CD4-positive, alpha-beta T cell treated with Interleukin-12 subunit alpha and Interleukin-12 subunit beta, for 1 hour (primary cell): ENCODE data around the gene SH2D7.

ENCODE experiments used
- DNase-seq: peaks from one replicate; pipeline ENCODE4 v3.0.0-alpha.2; 2020

Gene SH2D7

DNA sequence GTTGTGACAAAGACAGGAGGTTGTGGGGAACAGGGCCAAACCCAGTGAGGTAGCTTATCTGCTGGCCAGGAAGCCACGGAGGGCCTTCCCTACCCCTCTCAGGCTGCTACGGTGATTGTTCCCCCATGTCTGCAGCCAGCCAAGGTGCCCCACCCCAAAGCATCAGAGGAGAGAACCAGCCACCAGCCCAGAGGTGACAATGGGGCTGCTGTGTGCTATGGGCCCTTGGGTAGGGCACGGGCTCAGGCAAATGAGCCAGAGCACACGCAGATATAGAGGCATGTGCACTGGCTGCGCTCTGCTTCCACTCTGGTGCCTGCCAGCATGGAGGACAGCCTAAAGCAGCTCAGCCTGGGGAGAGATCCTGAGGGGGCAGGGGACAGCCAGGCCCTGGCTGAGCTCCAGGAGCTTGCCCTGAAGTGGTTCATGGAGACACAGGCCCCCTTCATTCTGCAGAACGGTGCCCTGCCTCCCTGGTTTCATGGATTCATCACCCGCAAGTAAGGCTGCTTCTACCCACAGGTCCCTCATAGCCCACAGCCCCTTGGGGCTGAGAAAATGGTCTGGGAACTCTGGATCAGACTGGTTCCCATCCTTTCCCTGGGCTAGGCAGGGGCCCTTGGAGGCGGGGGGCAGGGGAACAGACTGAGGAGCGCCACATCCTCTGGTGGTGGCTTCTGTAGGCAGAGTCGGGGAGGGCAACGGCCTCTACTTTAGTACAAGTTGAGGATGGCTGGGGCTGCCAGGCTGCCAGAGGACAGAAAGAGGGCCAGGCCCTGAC lies at the start of gene SH2D7:
TSS of gene SH2D7 (plus strand) at position 301 of the 781 bp plus-strand sequence. CDS start at position 325, 24 bp downstream.
- DNase-seq: no peak

DNA sequence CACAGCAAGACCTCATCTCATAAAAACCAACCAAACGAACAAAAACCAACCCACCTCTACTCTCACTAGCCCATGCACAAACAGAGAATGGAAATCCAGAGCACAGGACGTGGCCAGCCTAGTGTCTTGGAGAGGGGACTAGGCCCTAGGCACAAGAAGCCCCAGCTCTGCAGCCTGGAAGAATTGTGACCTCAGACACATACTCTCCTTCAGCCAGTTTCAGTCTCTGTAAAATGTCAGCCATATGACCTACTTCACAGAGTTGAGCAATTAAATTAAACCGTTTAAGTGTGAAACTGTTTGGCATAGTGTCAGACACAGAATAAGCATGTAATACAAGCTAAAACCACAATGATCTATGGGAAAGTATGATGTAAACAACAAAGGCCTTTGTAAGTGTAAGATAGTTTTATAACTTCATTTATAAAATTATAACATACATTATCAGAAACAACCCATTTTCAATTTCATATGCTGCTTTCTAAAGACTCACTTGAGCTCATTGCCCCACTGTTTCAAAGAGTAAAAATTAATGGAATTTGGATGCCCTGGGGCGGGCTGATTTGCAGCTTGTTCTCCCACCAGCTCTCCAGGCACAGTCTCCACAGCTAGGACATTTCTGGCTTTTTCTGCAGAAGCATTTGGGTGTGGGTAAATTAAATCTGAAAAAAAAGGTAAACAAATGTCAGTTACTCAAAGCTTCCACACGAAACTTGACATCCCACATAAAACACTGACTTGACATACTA lies 47.8 kb upstream of the SH2D7 start:
- peak; percentile 54 for DNase-seq

DNA sequence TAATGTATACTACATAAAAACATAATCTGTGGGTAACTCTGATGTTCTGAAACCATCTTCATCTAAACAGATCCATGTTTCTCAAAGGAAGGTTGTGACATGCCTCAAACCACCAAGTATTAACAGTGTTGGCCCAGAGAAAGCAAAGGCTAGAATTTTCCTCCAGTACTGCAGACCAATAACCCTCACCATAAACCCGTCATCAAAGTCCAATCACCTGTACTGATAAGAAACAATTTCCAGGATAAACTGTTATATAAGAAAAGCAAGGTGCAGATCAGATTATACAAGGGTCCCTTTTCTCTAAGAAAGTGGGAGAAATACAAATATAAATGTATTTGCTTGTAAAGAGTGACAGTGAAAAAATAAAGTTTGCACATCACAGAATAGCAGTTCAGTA lies 47.2 kb upstream of the SH2D7 start:
- no peak for DNase-seq

DNA sequence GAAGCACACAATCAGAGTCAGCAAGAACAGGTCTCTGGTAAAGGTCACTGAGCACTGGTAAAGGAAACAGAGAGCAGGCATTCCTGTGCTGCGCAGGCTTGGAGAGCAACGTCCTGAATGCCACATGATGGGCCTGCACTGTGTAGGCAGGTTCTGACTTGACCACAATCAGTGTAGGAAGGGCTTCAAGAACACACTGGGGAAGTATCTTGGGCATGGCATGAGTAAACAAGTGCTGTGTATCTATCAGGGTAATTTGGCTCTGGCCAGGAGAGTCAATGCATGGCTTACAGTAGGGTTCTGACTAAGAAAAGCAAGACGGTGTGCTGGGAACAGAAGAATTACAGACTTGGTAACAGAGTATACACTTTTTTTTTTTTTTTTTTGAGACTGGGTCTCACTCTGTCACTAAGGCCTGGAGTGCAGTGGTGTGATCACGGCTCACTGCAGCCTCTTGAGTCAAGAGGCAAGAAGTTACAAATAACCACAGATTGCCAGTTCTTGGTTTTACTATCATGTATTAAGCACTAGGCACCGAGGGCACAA lies 45.5 kb upstream of the SH2D7 start:
- DNase-seq: peak; percentile 51

DNA sequence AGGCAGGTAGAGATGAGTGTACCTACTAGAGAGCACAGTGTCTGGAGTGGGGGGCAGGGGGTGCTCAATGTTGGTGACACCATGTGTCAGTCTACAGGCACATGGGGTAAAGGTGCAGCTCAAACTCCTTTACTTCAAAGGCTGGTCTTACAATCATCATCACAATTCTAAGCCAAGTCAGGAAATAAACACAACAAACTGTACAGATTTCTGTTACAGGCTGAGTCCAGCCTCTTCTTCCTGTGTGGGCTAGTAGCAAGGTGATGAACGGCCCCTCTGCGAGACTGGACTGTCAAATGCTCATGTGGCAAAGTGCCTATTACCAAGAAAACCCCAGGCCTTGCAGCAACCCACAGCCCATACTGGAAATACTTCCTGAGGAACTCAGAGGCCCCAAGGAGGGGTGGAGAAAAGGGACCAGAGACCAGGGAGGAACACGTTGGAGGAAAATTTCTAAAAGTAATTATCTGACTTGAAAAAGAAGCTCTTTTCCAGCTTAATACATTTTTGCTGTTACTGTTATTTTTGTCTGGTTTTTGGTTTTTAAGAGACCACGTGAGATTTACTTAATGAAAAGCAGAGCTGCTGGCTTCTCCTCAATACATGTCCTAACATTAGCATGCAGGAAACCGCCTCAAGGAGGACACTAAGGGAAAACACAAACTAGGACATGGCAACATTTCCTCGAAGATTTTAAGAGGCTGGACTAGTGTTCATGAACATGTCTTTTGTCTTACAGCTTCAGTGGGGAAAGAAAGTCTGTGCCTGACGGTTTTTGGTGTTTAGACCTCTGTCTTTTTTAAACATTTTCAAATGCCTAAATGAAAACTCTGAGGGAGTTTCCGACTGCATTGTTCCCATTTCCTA lies 44.4 kb upstream of the SH2D7 start:
- DNase-seq: peak; percentile 49

DNA sequence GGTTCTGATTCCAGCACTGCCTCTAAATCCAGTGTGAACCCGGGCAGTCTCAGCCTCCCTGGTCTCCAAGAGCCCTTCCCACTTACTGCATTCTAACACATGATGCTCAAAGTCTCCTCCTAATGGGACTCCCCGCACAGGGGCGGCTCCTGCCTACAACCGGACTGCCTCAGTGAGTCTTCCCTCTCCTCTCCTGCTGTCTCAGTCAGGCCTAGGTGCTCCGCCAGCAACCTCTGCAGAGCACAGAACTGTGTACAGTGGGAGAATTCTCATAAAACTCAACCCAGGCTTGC lies 43.8 kb upstream of the SH2D7 start:
- no peak for DNase-seq

DNA sequence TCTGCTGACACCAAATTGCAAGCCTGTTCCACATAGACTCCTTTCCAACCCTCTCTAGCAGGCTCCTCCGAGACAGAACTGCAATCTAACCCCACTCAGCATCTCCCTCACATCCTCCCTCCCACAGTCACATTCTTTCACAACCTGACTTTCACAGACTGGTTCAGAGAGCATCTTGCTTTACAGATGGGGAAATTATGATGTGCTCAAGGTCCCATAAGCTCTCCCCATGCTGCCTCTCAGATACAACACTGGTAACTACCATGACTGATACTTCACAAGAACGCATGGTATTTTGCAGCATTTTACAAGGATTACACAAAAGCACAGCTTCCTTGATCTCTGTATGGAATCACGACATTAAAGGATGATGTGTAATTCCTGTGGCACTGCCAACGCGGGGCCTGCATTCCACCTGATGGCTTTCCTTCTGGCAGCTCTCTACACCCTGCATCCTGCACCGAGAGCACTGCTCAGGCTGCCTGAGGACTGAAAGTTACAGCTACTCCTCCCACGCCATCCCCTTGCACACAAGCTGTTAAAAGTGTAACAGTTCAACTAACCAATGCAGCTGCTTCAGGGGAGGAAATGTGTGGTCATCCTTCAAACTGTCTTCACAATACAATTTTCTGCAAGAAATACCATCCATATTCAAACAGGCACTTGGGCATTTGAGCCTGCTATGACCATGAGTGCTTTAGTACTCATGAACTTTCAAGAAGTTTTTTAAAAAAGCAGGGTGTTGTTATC lies 42.5 kb upstream of the SH2D7 start:
- peak; percentile 61 for DNase-seq

DNA sequence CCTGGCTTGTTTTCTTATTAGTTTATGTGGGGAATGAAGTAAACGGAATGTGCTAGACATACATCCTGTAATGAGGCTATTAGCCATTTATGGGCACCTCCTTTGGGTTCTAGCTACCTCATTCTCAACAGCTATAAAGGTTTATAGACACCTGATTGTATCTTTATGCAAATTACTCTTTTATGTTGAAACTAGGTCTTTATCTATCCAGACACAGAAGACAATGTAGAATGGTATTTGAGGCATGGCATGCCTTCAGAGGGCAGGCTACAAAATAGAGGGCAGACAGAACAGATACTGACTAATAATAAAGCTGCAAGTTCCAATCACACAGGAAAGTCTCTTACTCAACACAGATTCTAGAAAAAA lies 41.9 kb upstream of the SH2D7 start:
- DNase-seq: peak; percentile 58

DNA sequence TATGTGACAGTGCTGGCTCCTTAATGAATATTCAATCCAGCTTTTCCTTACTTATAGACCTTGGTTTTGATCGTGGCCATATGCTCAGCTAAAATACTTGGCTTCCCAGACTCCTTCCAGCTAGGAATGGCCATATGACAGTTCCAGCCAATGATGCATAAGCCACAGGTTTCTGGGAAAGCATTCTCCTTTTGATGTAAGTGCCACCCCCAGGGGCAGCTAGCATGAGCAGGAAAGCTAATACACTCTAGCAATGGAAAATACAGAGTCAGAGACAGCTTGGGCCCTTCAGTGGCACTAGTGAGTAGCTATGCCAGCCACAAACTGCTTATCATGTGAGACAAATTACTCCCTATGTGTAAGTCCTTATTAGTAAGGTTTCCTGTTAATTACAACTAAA lies 41.5 kb upstream of the SH2D7 start:
- DNase-seq: no peak

DNA sequence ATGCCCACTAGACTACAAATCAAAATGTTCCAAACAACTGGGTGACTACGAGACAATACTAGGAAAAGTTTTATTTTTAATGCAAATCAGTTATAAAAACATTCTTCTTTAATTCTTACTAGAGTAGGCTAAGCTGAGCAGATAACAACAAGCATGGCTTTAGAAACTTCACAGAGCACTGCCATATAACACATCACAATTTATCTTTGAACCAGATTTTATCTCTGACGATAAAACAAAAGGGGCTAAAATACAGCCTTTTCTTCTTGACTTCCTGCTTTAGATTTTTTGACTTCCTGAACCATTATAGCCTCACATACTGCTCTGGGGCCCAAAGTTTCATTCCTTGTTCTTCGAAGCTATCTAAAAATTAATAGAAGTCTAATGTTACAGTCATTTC lies 40.8 kb upstream of the SH2D7 start:
- no peak for DNase-seq

DNA sequence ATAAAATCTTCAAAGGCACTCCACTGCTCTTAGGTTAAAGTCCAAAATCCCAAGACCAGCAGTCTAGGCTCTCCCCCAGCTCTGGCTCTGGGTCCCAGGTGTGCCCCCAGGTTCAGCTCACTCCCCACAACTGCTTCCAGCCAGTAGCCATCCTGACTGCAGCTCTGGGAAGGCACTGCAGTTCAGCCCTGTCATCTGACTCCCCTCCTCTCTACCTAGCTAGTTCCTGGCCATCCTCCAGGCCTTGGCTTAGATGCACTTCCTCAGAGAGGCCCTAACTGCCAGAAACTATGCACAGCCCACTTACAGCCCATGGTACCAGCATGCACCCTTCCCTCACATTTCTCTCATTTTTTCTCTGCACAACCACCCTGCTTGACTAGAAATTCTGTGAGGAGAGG lies 40.4 kb upstream of the SH2D7 start:
- DNase-seq: no peak

DNA sequence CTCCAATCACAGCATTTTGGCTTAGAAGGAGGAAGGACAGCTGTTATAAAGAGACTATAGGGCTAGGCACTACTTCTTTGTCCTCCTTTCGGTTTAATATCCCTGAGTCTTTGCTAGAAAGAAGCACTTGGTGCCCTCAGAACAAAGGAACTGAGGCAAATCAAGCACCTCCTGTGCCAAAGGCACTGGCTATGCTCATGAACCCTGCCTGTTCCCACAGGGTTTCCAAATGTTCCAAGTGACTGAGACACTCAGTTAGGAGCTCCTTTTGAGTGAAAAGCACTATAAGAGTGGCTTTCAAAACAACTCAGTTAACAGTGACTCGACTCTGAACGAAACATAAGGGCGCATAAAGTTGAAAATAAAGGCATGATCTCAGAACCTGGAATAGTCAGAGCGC lies 39.8 kb upstream of the SH2D7 start:
- DNase-seq: no peak

DNA sequence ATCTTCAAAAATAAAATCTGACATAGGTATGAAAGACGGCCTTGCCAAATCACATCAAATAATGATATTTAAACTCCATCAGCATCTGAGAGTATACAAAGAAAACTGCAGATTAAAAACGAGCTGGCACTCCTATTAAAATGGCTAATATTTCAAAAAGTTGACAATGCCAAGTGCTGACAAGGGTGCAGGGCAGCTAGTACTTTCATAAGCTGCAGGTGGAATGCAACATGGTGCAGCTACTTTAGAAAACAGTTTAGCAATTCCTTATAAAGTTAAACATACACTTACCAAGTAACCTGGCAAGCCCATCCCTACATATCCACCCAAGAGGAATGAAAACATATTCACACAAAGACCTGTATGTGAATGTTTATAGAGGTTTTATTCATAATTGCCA lies 37.8 kb upstream of the SH2D7 start:
- DNase-seq: no peak

DNA sequence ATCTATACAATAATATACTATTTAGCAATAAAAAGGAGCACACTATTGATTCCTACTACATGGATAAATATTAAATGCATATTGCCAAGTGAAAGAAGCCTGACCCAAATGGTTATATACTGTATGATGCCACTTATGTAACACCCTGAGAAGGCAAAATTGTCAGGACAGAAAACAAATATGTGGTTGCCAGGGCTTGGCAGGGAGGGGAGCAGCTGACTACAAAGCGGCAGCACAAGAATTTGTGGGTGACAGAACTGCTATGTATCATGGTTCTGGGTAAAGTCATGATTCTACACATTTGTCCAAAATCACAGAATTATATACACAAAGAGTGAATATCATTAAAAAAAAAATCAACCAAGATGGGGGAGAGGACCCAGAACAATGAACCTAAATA lies 37.4 kb upstream of the SH2D7 start:
- peak; percentile 70 for DNase-seq

DNA sequence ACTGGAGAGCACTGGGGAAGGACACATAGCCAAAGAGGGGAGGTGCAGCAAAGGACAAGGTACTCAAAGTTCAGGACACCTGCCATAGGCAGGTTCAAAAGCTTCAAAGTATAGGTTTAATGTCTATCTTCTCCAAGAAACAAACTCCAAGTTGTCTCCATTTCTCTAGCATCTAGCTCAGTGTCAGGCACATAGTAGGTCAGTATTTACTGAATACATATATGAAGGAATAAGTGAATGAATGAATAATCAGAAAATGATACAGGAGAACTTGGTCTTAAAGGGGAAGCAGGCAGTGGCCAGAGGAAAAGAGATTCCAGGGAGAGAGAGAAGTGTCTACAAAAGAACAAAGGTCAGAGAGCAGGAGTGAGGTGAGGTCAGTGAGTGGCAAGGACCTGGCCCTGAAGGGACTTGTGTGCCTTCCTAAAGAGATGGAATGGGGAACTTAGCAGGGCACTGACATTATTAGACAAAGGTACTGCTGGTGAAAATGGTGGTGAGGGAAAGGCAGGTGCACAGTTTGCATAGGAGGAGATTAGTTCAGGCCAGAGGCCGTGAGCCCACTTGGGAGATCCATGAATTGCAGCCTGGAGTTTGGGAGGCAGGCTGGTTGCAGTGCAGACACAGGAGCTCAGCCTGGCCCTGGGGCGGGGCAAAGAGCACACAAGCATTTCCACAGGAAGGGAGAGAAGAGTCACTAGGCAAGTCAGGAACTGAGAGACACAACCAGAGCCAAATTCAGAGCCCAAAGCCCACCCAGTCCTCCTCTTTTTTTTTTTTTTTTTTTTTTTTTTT lies 36.2 kb upstream of the SH2D7 start:
- no peak for DNase-seq

DNA sequence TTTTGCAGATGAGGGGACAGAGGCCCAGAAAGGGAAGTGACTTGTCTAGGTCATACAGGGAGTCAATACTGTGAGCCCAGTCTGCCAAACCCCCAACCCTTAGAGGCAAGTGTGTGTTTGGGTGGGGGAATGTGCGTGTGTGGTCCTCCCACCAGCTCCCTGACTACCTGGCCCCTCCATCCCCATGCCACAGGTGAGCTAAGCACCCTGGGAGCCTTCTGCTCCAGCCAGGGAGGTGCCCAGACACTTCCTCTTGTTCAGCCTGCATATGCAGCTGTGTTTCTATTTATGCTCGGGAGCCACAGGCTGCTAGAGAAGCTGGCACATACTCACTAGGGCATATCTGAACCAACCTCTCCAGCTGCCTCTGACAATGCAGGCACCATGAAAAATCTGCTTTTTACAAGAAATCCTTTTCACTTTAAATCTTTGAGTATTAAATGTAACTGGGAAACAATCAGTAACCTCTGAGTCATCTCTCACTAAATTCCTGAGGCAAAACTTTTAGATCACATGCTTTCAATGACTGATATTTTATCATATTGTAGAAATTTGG lies 35.6 kb upstream of the SH2D7 start:
- DNase-seq: no peak

DNA sequence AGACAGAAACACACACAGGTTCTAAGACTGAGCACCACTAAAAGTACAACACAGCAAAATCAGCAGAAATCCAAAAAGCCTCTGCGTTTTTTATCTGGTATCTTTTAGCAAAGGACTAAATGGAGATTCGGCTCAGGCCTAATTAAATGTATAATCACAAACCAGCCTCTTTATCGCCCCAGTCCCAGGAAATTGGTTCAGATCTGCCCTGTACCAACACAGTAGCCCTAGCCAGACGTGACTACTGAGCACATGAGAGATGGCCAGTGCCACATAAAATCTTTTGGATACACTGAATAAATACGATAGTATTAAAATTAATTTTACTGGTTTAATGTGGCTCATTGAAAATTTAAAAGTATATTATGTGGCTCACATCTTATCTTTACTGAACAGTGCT lies 34.6 kb upstream of the SH2D7 start:
- no peak for DNase-seq

DNA sequence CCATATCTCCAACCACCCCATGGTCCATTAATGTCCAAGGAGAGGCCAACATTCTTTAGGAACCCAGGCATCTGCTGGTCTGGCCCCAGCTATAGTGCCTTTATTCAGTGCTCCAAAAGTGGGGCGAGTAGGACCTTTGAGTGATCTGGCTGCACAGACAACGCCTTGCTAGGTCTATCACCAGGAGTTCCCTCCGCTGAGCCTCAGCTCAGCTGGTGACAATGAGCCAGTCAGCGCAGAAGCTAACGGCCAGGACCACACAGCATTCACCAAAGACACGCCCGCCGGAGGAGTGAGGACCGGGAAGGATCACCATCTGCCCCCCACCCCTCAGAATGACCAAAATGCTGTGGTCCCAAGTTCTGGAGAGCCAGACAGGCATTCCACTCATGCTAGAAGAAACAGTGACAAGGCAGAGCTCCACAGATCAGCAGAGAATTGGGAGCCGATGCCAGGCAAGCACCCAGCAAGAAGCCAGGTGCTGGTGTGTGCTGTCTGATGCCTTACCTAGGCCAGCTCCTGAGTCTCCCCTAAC lies 33.9 kb upstream of the SH2D7 start:
- DNase-seq: no peak

DNA sequence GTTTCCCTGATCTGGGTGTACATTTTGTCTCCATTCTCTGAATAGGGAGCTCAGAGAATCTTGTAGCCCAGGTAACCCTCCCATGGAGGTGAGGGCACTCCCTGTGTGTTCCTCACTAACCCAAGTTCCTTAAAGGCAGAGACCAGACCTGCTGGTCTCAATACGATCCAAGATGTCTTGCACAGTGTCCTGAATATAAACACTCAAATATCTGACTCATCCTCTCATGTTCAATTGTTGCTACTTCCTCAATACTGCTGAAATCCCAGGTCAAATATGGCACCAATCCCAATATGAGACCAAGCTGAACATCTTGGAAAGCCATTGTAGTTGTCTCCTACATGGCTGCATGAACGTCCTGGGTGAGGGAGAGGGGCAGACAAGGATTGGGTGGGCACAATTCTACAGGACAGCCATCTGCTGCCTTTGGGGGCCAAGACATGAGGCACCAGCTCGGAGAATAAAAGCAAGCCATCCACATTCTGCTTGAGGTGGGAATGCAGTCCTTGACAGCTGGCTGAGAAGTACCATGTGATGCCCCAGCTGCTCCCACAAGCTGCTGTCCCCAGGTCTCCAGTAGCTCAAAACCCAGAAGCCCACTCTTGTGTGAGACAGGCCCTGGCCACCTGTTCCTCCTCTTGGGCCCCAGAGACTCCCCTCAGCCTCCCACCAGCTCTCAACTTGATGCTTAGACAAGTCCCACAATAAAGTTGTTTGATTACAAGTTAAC lies 33.1 kb upstream of the SH2D7 start:
- DNase-seq: no peak

DNA sequence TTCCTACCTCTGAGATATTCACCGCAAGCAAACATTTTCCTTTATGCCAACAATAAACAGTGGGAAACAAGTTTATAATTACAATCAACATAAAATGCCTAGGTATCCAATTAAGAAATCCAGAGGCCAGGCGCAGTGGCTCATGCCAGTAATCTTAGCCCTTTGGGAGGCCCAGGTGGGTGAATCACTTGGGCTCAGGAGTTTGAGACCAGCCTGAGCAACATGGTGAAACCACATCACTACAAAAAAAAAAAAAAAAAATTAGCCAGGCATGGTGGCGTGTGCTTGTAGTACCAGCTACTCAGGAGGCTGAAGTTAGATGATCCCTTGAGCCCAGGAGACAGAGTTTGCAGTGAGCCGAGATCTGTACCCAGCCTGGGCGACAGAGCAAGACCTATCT lies 32.1 kb upstream of the SH2D7 start:
- DNase-seq: no peak
